GM18505 (cell line): ENCODE data around the gene REP15.
"Not testable (repeated sequence)": the region's sequence is repeated elsewhere in the genome, so short reads cannot be mapped to it uniquely, and the experiment has no call there.

Source experiments
- ATAC-seq: cut with Tn5 transposase; IDR thresholded peaks from one replicate; pipeline ENCODE4 v1.9.1; 2021; ENCODE audit not compliant: unreplicated experiment
- POLR2A ChIP-seq: IDR thresholded peaks from 4 replicates; pipeline ENCODE4 v1.6.1; 2011; ENCODE audit warnings: borderline replicate concordance; ENCODE audit not compliant: insufficient read depth, insufficient read length; ENCODE audit errors: extremely low read depth

The REP15 gene

DNA sequence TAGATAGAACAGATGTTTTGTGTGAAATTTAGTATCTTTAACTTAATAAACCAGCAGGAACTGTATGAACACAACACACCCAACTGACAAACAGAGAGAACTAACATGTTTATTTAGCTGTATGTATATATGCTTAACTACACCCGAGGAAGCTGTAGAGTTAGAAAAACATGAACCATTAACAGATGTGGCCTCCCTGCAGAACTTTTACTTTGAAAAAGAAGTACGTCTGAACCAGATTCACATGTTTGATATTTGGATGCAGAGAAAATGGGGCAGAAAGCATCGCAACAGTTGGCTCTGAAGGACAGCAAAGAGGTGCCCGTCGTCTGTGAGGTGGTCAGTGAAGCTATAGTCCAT, at the start of gene REP15:
Gene REP15 (plus strand): TSS at position 155 of the 360 bp plus-strand sequence. CDS start 116 bp downstream, at position 271.
- ATAC-seq, result no peak
- no peak for TF ChIP-seq POLR2A

DNA sequence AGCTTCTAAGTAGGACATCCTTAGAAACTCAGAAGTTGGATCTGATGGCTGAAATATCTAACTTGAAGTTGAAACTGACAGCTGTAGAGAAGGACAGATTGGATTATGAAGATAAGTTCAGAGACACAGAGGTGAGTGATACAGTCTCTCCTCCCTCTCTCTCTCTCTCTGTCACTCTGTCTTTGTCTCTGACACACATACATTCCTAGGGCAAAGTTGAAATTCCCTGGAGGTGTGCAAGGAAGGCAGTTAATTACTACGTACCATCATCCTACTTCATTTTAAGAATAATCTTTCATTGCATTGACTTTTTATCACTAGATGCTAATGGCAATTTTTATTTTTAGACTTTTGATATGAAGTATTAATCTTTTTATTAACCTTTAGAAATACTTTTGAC, 46.2 kb upstream of the REP15 start:
- ATAC-seq, result no peak
- TF ChIP-seq POLR2A, result no peak

- TF ChIP-seq POLR2A, result no peak
- no peak for ATAC-seq
Measured at GRCh38 chr12:27651201-27651600, 45.0 kb upstream of the REP15 start.

- ATAC-seq, result no peak
- no peak for TF ChIP-seq POLR2A
Measured at GRCh38 chr12:27652174-27652763, 44.0 kb upstream of the REP15 start.

GRCh38 chr12:27653661-27654060, 42.6 kb upstream of the REP15 start:
- no peak for TF ChIP-seq POLR2A
- no peak for ATAC-seq

- not testable (repeated sequence) for ATAC-seq
Measured at GRCh38 chr12:27655476-27655875, 40.8 kb upstream of the REP15 start.

GRCh38 chr12:27657296-27657695, 39.0 kb upstream of the REP15 start:
- ATAC-seq, result no peak
- TF ChIP-seq POLR2A, result no peak

DNA sequence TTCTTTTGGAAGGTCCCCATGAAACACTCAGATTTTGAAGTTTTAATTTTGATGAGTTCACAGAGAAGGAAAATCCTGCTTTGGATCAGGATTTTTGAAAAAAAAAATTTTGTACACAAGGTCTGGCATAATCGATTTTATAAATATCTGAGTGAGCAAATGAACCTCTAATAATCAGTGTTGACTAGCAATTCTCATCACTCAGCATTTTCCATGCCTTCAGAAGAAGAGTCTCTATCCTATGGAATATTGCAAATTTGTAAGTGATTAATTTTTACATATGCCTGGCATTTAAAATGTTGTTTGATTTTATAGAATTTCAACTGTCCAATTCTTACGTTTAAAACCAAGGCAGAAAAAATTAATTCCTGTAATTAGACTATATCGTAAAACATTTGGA, 30.5 kb upstream of the REP15 start:
- TF ChIP-seq POLR2A, result no peak
- ATAC-seq, result no peak

DNA sequence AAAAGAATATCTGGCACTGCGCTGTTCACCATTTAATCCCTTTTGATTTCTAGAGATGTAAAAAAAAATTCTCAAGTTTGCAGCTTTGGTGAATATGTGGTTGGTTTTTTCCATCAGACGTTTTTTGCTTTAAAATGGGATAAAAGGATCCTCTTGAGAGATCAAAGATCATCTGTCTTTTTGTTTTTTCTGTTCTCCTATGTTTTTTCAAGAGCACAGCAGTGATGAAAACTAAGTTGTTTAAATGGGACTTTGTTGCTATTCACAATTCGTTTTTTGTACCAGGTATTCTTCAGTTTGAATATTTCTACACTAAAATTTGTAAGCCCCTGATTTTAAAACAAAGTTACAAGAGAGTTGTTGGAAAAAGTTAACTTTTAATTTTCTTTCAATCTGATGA, 29.7 kb upstream of the REP15 start:
- no peak for ATAC-seq
- no peak for TF ChIP-seq POLR2A

GRCh38 chr12:27667540-27667939, 28.7 kb upstream of the REP15 start:
- TF ChIP-seq POLR2A, result no peak
- ATAC-seq, result no peak

GRCh38 chr12:27672051-27672450, 24.2 kb upstream of the REP15 start:
- TF ChIP-seq POLR2A, result no peak
- no peak for ATAC-seq

DNA sequence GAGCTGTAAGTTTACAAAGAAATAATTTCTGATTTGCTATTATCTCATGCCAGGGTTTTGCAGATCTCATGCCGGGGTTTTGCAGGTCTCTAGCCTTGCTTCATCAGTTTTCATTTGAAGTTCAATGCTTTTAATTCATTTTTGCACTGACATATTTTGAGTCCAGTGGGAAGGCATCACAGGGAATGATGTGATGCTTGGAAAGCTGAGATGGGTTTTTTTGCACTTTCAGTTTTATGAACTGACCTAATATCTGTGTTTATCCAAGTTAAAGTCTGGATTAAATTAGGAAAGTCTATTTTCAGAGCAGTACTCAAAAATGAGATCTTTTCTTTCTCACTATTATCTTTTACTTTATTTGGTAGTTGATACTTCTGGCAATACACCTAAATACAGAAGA, 23.6 kb upstream of the REP15 start:
- TF ChIP-seq POLR2A, result no peak
- no peak for ATAC-seq

DNA sequence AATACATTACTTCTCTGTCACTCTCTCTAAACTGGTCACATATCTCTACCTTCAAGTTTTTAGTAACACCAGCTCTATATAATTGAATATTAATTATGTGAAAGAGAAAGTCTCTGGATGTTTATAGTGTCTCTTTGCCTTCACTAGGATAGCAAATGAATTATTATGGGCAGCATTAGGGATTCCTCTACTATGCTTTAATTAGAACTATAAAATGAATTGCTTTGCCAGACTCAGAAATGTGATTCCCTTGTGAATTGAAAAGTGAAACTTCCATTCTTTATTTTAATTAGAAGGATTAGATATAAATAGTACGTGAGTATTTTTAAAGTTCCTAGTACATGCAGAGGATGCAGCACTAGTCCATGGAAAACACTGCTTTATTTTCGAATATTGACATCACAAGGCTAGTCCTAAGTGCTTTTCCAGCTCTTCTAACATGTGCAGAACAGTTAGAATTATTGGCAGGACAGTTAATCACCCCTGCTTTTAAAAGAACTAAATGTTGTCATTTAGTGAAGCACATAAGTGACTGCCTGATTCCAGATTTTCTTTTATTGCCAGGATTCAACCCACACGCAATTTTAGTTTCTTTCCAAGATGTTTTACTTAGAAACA, 23.0 kb upstream of the REP15 start:
- TF ChIP-seq POLR2A, result no peak
- no peak for ATAC-seq

DNA sequence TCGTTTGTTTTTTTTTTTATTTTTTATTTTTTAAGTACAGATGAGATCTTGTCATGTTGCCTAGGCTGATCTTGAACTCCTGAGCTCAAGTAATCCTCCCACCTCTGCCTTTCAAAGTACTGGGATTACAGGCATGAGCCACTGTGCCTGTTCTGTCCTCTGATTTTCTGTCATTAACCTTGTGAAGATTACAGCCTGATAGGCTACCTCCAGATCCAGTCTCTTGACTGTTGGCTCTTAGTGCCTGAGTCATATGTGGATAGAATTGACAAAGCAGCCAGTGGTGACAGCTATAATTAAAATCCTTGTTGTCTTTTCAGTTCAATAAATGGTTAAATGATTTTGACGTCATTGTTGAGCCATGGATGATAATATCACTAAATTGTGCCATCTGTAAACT, 21.3 kb upstream of the REP15 start:
- no peak for TF ChIP-seq POLR2A
- ATAC-seq, result no peak

GRCh38 chr12:27680619-27681018, 15.6 kb upstream of the REP15 start:
- no peak for ATAC-seq
- TF ChIP-seq POLR2A, result no peak

GRCh38 chr12:27682534-27682933, 13.7 kb upstream of the REP15 start:
- TF ChIP-seq POLR2A, result no peak
- ATAC-seq, result no peak

- no peak for TF ChIP-seq POLR2A
- ATAC-seq, result no peak
Measured at GRCh38 chr12:27685274-27685673, 11.0 kb upstream of the REP15 start.
